ENCODE data around the gene ZNF750. TPM values are rescaled to one million over a fixed set of nuclear protein-coding genes. Genes with fewer than 3 reads are reported as not detected.

Gene ZNF750
- total RNA-seq, 1 experiment from 2014 or later: not detected

GRCh38 chr17:82835766-82836512, 3.9 kb downstream of the ZNF750 start:
- DNase-seq (ENCODE audit: low read depth): no peak

DNA sequence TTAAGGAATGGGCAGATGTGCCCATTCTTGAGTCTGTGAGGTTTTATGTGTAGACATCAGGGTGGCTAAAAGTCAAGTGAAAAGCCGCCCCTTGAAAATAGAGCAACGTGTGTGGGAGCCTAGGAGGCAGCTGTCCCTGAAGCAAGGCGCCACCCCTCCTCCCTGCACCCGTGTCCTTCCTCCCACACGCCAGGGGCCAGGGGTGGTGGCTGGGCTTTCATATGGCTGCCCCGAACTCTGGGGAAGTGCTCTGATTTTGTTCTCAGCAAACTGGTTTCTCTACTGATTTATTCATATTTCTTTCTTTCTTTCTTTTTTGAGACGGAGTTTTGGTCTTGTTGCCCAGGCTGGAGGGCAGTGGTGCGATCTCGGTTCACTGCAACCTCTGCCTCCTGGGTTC, 4.7 kb downstream of the ZNF750 start:
- DNase-seq (ENCODE audit: low read depth): no peak

DNA sequence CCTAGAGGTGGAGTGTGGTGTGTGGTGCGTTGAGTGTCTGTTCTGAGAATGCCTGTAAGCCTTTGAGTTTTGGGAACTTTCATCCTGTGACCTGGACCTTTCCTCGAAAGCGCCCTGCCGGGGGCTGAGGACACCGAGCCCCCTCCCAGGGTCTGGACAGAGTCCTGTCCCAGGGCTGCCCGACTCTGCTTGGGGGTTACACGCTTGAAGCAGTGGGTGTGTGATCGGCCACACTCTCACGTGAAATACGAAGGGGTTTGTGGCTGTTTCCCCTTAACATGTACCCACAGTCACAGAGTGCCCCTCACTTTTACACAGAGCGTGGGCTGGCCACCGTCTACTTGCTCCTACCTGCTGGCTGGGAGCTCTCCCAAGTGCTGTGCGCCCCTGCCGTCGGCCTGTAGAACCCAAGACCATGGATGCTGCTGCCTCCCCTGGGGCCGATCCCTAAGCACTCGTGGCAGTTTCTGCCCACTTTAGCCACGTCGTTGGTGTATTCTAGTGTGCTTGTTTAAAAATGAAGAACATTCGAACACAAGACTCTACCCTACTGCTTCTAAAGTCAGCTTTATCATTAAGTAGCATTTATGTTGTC, 6.8 kb downstream of the ZNF750 start:
- no peak for DNase-seq (ENCODE audit: low read depth)

DNA sequence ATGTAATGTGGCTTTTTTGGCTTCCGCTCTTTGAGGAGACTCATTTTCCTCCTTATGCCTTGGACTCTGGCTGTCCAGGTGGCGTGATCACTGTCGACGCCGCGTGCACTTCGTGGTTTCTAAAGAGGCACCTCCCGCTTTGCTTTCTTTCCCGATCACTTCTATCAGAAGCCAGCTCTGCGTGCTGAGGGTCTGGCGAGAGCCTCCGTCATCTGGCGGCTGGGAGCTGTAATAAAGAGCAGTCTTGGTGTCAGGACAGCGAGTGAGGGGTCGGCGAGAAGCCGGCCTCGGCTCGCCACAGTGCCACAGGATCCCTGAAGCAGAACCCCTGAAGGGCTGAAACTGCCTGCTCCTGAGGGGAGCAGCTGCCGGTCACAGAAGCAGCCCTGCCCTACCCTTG, 7.4 kb downstream of the ZNF750 start:
- DNase-seq (ENCODE audit: low read depth): no peak

- no peak for DNase-seq (ENCODE audit: low read depth)
Measured at GRCh38 chr17:82831818-82832200, 8.0 kb downstream of the ZNF750 start.

DNA sequence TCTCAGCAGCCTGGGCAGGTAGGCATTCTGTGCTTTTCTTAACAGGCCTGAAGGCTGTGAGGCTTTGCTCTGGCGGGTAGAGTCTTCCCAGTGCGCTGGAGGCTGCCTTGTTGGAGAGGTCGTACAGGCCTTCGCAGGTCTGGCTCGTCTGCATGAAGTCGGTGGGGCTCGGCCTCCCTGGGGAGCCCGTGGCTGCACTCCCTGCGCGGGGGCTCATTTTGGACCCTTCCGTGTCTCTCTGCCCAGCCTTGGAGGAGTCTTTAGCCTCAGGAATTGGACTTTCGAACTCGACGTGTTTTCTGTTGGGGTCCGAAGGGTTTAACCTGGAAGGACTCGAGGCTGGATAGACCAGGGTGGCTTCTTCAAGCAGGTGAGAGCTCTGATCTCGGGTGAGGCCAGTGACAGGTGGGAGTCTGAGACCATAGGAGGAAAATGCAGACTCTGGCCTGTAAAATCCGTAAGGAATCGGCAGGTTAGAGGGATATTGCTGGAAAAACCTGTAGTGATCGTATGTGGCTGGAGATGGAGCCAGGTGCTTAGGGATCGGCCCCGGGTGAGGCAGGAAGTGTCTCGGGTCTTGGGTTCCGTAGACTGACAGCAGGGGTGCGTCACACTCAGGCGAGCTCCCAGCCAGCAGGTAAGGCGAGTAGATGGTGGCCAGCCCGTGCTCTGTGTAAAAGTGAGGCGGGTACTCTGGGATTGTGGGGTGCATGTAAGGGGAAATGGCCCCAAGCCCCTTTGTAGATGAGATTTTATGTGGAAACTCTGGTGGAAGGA, 8.6 kb downstream of the ZNF750 start:
- DNase-seq (ENCODE audit: low read depth): no peak

- DNase-seq (ENCODE audit: low read depth): no peak
Measured at GRCh38 chr17:82830249-82830661, 9.6 kb downstream of the ZNF750 start.

GRCh38 chr17:82828875-82829487, 10.8 kb downstream of the ZNF750 start:
- DNase-seq (ENCODE audit: low read depth): no peak

DNA sequence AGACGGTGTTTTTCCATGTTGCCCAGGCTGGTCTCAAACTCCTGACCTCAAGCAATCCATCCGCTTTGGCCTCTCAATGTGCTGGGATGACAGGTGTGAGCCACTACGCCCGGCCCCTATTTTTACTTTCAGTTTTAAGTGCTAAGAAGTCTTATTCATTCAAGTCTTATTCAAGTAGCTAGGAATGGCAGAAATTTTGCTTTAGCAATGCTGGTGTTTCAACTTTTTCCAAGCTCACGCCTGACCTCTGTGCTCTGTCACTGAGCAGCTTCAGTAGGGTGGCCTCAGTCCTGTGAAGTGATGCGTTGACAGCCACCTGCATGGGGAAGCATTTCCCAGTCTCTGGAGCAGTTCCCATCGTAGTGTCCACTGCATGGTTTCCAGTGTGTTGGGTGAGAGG, 12.9 kb downstream of the ZNF750 start:
- DNase-seq (ENCODE audit: low read depth): no peak

- no peak for DNase-seq (ENCODE audit: low read depth)
Measured at GRCh38 chr17:82826211-82826610, 13.6 kb downstream of the ZNF750 start.

DNA sequence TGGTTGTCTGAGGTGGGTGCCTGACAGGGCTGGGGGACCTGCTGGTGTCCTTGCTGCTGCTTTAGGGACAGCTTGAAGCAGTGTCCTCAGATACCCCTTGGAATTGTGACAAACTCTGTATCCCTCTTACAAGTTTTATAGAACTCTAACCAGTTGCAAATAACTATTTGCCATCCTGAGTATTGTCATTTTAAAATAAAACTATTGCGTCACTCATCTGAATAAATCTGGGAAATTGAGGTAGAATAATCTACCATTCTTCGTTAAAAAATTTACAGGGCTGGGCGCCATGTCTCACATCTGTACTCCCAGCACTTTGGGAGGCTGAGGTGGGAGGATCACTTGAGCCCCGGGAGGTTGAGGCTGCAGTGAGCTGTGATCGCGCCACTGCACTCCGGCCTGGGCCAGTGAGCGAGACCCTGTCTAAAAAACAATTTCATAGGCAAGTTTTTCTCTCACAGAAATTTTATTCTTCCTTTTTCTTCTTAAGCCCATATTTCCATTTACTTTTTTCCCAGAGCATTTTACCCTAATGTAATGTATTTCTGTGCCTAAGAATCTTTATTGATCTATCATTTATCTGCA, 14.2 kb downstream of the ZNF750 start:
- no peak for DNase-seq (ENCODE audit: low read depth)

GRCh38 chr17:82823004-82823403, 16.8 kb downstream of the ZNF750 start:
- DNase-seq (ENCODE audit: low read depth): no peak

DNA sequence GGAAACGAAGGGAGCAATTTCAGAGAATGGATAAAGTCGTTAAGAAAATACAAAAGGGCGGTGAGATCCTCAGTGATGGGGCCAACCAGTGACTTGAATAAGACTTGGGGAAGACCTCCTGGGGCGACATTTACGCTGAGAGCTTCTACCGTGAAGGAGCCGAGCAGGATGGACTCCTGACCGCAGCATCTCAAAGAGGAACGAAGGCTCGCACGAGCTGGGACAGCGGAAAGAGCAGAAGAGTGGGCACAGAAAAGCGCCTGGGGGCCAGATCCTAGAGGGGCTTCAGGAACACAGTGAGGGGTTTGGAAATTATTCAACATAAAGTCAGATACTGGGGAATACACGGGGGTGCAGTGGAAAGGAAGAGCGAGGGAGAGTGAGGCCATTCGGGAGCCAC, 17.5 kb downstream of the ZNF750 start:
- DNase-seq (ENCODE audit: low read depth): no peak

GRCh38 chr17:82821554-82821953, 18.3 kb downstream of the ZNF750 start:
- DNase-seq (ENCODE audit: low read depth): no peak

DNA sequence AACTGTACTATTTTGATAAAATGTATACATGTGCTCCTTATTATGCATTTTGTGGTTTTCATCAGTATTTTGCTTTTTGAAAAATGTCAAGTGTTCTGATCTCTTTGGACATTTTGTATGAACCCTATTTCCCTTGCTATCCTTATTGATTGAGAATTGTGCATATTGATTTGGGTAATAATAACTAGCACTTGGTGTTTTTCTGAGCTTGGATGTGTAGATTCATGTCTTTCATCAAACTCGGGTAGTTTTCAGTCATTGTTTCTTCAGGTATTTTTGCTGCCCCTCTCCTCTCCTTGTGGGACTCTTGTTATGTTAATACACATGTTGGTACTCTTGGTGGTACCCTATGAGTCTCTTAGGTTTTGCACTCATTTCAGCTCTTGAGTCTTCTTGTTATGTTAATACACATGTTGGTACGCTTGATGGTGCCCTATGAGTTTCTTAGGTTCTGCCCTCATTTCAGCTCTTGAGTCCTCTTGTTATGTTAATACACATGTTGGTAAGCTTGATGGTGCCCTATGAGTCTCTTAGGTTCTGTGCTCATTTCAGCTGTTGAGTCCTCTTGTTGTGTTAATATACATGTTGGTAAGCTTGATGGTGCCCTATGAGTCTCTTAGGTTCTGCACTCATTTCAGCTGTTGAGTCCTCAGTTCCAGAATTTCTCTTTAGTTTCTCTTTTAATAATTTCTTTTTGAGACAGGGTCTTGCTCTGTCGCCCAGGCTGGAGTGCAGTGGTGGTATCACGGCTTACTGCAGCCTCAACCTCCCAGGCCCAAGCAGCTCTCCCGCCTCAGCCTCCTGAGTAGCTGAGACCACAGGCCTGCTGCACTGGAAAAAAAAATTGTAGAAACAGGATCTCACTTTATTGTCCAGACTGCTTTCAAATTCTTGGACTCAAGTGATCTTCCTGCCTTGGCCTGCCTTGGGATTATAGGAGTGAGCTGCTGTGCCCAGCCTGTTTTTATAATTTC, 19.3 kb downstream of the ZNF750 start:
- no peak for DNase-seq (ENCODE audit: low read depth)

- no peak for DNase-seq (ENCODE audit: low read depth)
Measured at GRCh38 chr17:82817947-82818346, 21.9 kb downstream of the ZNF750 start.

DNA sequence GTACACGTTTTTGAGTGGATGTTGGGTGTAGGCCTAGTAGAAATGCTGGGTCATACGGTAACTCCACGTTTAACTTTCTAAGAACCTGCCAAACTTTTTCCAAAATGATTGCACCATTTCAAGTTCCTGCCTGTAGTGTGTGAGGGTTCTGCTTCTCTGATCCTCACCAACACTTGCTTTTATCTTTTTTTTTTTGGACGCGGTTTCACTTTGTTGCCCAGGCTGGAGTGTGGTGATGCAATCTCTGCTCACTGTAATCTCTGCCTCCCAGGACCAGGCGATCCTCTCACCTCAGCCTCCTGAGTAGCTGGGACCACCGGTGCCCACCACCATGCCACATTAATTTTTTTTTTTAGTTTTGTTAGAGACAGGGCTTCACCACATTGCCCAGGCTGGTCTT, 23.5 kb downstream of the ZNF750 start:
- DNase-seq (ENCODE audit: low read depth): no peak

- DNase-seq (ENCODE audit: low read depth): no peak
Measured at GRCh38 chr17:82815790-82816305, 24.0 kb downstream of the ZNF750 start.

- DNase-seq (ENCODE audit: low read depth): no peak
Measured at GRCh38 chr17:82815354-82815753, 24.5 kb downstream of the ZNF750 start.

- DNase-seq (ENCODE audit: low read depth): no peak
Measured at GRCh38 chr17:82814834-82815233, 25.0 kb downstream of the ZNF750 start.
